Vagina (tissue), 2 donors: Measurements from ENCODE around the gene PTH2. TPM values are rescaled to one million over a fixed set of nuclear protein-coding genes. Genes with fewer than 3 reads are reported as not detected.

ENCODE experiments used
- DNase-seq, 2 donors: peaks; one replicate each; pipeline ENCODE4 v3.0.0-alpha.2; 2017; ENCODE audit errors: extremely low spot score in 2 of 2
- H3K27ac ChIP-seq: fragments of 200-600 bp; sonication (generic); one replicate; pipeline ENCODE4 v1.5.1; 2019
- H3K27me3 ChIP-seq: fragments of 200-600 bp; sonication (generic); one replicate; pipeline ENCODE4 v1.5.1; 2019
- H3K36me3 ChIP-seq, 2 donors: fragments of 200-600 bp; sonication (generic); one replicate each; pipeline ENCODE4 v1.5.1; 2017 to 2019
- H3K4me1 ChIP-seq: fragments of 200-600 bp; sonication (generic); one replicate; pipeline ENCODE4 v1.5.1; 2019
- H3K4me3 ChIP-seq, 2 donors: fragments of 200-600 bp; sonication (generic); 1 replicate in 1 of 2; 2 replicates in 1 of 2; pipeline ENCODE4 v1.5.1; 2016 to 2019
- H3K9me3 ChIP-seq: fragments of 200-600 bp; sonication (generic); one replicate; pipeline ENCODE4 v1.5.1; 2019
- POLR2A ChIP-seq, 2 donors: fragments of 450-650 bp; IDR thresholded peaks; one replicate each; pipeline ENCODE4 v1.6.1; 2017; ENCODE audit warnings: antibody characterized with exemption in 2 of 2, mild to moderate bottlenecking in 2 of 2, moderate library complexity in 2 of 2
- POLR2AphosphoS5 ChIP-seq, 2 donors: sonication (generic); formaldehyde crosslinking; IDR thresholded peaks; one replicate each; pipeline ENCODE4 v1.9.0; 2017; ENCODE audit warnings: antibody characterized with exemption in 2 of 2, mild to moderate bottlenecking in 2 of 2, low read depth in 1 of 2; ENCODE audit not compliant: insufficient read depth in 1 of 2
- intact Hi-C: fragments of 100-400 bp; cut with DNase I; formaldehyde crosslinking; loops from one replicate; pipeline ENCODE4 v1.15.1; 2023
- total RNA-seq: library from RNA; depleted of rRNA; stranded (reverse); fragments of >200 nt; gene quantifications from one replicate; pipeline ENCODE4 v1.2.3, GENCODE V29; 2016
- TF ChIP-seq, protein P1 (sequence below), 3 experiments: fragments of 450-650 bp in 2 of 3; fragments of 200-600 bp in 1 of 3; sonication (generic) in 1 of 3; IDR thresholded peaks; one replicate each; pipeline ENCODE4 v1.5.1; 2017 to 2019; ENCODE audit warnings: antibody characterized with exemption in 3 of 3, mild to moderate bottlenecking in 2 of 3, moderate library complexity in 2 of 3

Gene PTH2
- total RNA-seq, 1 donor from 2014 or later, result not detected

DNA sequence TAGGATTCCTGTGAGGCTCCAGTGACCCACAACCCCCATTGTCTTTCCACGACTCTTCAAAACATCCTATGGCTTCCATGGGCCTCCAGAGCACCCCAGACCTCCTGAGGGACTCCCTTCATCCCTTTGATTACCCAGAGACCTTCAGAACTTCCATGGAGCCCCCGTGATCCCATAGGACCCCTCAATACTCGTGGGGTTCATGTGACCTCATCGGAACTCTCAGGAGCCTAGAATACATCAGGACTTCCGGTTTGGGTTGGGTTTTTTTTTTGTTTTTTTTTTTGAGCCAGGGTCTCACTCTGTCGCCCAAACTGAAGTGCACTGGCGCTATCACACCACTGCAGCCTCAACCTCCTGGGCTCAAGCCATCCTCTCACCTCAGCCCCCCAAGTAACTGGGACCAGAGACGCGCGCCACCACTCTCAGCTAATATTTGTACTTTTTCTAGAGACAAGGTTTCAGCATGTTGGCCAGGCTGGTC lies 30.6 kb upstream of the PTH2 start:
- H3K27ac ChIP-seq, result peak overlapping the region; percentile 95
- H3K9me3 ChIP-seq, result no peaks in the 10 kb centered on the region
- intact Hi-C loops, result no loop called here
- H3K4me1 ChIP-seq, result peaks cover 55% of the 10 kb centered on the region
- peaks cover 0 to 7% of the 10 kb centered on the region in 2 donors for H3K36me3 ChIP-seq
- no peak for DNase-seq
- TF ChIP-seq, protein P1, sequence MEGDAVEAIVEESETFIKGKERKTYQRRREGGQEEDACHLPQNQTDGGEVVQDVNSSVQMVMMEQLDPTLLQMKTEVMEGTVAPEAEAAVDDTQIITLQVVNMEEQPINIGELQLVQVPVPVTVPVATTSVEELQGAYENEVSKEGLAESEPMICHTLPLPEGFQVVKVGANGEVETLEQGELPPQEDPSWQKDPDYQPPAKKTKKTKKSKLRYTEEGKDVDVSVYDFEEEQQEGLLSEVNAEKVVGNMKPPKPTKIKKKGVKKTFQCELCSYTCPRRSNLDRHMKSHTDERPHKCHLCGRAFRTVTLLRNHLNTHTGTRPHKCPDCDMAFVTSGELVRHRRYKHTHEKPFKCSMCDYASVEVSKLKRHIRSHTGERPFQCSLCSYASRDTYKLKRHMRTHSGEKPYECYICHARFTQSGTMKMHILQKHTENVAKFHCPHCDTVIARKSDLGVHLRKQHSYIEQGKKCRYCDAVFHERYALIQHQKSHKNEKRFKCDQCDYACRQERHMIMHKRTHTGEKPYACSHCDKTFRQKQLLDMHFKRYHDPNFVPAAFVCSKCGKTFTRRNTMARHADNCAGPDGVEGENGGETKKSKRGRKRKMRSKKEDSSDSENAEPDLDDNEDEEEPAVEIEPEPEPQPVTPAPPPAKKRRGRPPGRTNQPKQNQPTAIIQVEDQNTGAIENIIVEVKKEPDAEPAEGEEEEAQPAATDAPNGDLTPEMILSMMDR (IDR thresholded peaks at IDR 0.05), result no peak
- TF ChIP-seq POLR2AphosphoS5 (IDR thresholded peaks at IDR 0.05; ENCODE audit: insufficient read depth in 1 of 2, low read depth in 1 of 2), result no peak
- no peak for TF ChIP-seq POLR2A (IDR thresholded peaks at IDR 0.05)
- peak overlapping the region; percentile 53 to 69 for H3K4me3 ChIP-seq
- no peaks in the 10 kb centered on the region for H3K27me3 ChIP-seq

DNA sequence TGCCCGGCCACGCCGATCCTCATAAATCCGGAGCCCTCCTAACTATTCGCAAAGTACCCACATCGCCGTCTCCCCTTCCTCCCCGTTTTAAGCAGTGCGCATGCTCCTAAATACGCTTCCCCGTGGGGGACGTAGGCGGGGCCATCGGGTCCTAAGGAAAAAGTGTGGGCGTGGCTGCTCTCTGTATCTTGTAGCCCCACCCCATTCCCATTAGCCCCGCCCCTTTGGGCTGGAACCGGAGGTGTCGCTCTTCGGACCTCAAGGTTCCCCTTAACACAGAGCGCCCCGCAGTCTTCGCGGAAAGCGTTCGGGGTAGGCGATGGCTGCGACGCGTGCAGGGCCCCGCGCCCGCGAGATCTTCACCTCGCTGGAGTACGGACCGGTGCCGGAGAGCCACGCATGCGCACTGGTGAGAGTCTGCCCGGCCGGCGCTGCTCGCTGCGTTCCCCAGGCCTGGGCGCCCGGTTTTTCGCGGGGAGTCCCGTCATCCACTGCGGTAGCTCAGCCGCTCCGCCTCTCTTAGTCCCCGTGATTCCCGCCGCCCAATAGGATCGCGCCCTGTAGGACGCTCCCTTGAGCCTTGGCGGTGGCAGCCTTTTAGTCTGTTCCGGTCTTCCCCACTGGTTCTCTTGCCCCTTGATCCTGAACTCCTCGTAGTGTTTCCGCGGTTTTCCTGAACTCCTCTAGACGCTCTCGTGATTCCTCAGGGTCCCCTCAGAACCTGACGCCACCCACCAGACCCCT lies 29.9 kb upstream of the PTH2 start, which contains the start of gene ALDH16A1:
Gene ALDH16A1 (plus strand): TSS at position 213 of the 744 bp plus-strand sequence. CDS start 107 bp downstream, at position 320.
- Histone ChIP-seq H3K9me3 (no peaks in the 10 kb centered on the region), H3K4me3 (peak within 1 kb of the TSS; percentile 65 to 69), H3K36me3 (peaks cover 0 to 10% of the 10 kb centered on the region in 2 donors), H3K27me3 (no peaks in the 10 kb centered on the region), H3K4me1 (peaks cover 49% of the 10 kb centered on the region), H3K27ac (peak within 1 kb of the TSS; percentile 95)
- intact Hi-C loops, result no loop called here
- TF ChIP-seq, protein P1 (IDR thresholded peaks at IDR 0.05), result no peak
- peak; percentile 90 to 91 for TF ChIP-seq POLR2AphosphoS5 (IDR thresholded peaks at IDR 0.05; ENCODE audit: insufficient read depth in 1 of 2, low read depth in 1 of 2)
- TF ChIP-seq POLR2A (IDR thresholded peaks at IDR 0.05), result peak in 1 of 2 donors; percentile 81
- peak in 1 of 2 donors; percentile 99 for DNase-seq

DNA sequence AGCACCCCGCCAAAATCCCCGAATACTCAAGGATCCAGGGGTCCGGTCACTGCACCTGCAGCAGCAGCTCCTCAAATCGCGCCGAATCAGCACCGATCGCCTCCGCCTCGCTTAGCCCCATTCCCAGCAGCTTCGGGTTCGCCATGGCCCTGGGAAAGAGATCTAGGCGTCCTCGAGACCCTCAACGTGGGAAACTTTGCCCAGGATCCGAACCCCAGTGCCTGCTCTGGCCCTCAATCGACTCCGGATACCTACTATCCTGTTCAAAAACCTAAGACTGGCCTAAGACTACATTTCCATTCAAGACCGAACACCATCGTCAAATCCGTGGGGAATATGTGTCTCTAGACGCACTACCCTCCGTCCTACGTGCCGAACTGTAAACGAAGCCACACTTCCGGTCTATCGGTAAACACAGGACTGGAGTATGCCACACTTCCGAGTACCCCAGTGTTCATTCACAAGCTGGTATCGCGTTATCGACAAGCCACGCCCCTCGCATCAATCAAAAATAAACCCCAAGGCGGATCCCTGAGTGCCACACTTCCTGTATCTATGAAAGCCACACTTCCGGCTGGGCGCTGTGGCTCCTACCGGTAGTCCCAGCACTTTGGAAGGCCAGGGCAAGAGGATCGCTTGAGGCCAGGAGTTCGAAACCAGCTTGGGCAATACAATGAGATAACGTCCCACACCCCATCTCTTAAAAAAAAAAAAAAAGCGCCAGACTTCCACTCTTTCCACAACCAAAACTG lies 28.4 kb upstream of the PTH2 start, which contains the start of gene PIH1D1:
Gene PIH1D1 (minus strand): TSS at position 385 of the 752 bp plus-strand sequence. CDS start 240 bp downstream, at position 145.
- TF ChIP-seq, protein P1 (IDR thresholded peaks at IDR 0.05), result no peak
- TF ChIP-seq POLR2A (IDR thresholded peaks at IDR 0.05) (no peak), POLR2AphosphoS5 (IDR thresholded peaks at IDR 0.05; ENCODE audit: insufficient read depth in 1 of 2, low read depth in 1 of 2) (peak; percentile 55 to 98)
- DNase-seq, result peak in 1 of 2 donors; percentile 98
- Histone ChIP-seq H3K27me3 (no peaks in the 10 kb centered on the region), H3K4me3 (peak within 1 kb of the TSS; percentile 65 to 69), H3K4me1 (peaks cover 52% of the 10 kb centered on the region), H3K36me3 (peaks cover 0 to 10% of the 10 kb centered on the region in 2 donors), H3K9me3 (no peaks in the 10 kb centered on the region), H3K27ac (peak within 1 kb of the TSS; percentile 95)
- intact Hi-C loops, result no loop called here

DNA sequence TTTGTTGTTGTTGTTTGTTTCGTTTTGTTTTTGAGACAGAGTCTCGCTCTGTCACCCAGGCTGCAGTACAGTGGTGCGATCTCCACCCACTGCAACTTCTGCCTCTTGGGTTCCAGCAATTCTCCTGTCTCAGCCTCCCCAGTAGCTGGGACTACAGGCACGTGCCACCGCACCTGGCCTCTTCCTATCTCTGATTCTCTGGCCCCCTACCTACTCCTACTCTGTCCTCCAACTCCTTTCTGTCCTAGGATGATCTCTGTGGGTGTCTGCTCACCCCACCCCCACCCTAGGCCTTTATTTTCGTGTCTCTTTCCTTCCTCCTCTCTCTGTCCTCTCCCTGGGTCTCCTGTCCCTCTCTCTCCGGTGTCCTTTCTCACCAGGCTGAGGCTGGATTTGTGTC lies 27.2 kb upstream of the PTH2 start:
- Histone ChIP-seq H3K4me3 (no peak overlapping the region), H3K9me3 (no peaks in the 10 kb centered on the region), H3K4me1 (peaks cover 50% of the 10 kb centered on the region), H3K36me3 (peaks cover 0 to 10% of the 10 kb centered on the region in 2 donors), H3K27me3 (no peaks in the 10 kb centered on the region), H3K27ac (no peak overlapping the region)
- DNase-seq, result no peak
- intact Hi-C loops, result no loop called here
- TF ChIP-seq POLR2A (IDR thresholded peaks at IDR 0.05), result no peak
- TF ChIP-seq POLR2AphosphoS5 (IDR thresholded peaks at IDR 0.05; ENCODE audit: insufficient read depth in 1 of 2, low read depth in 1 of 2), result no peak
- TF ChIP-seq, protein P1 (IDR thresholded peaks at IDR 0.05), result no peak
